Measurements from ENCODE around the gene TNFAIP2.

Gene TNFAIP2

DNA sequence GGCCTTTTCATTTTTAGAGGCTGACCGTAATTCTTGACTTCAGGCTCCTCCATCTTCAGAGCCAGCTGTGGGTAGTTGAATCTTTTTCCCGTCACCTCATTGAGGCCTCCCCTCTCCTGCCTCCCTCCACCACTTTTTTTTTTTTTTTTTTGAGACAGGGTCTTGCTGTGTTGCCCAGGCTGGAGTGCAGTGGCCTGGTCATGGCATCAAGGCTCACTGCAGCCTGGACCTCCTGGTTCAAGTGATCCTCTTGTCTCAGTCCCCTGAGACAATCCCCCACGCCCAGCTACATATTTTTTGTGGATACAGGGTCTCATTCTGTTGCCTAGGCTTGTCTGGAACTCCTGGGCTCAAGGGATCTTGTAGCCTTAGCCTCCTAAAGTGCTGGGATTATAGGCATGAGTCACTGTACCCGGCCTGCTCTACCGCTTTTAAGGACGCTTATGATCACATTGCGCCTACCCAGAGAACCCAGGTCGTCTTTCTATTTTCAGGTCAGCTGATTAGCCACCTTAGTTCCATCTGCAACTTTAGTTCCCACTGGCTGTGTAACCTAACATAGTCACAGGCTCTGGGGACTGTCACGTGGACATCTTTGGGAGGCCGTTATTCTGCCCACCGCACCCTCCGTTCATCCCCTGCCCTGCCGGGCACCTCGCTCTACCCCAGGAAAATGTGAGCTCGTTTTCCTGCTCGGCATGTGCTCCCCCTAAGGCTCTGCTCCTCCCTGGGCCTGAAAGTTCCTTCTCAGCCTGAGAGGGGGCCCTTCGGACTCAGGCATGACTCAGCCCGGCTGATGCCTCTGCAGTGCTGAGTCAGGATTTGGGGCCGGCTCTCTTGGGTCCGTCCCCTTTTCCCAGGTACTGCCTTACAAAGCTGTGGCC, 13.4 kb downstream of the TNFAIP2 start:
- Histone ChIP-seq H3K36me3 (ENCODE audit: control insufficient read depth, insufficient read depth, low read length) (no peaks in the 10 kb centered on the region), H3K4me3 (ENCODE audit: low read depth, low read length) (no peak overlapping the region), H3K4me1 (peaks cover 16% of the 10 kb centered on the region), H3K4me2 (ENCODE audit: low read length) (peak overlapping the region; percentile 6), H3K9me3 (ENCODE audit: control insufficient read depth, low read length) (no peaks in the 10 kb centered on the region), H2AFZ (no peak overlapping the region), H3K27ac (no peak overlapping the region), H3K27me3 (ENCODE audit: control insufficient read depth, insufficient read depth, low read length) (no peaks in the 10 kb centered on the region), H3K9ac (no peak overlapping the region), H3K79me2 (no peaks in the 10 kb centered on the region)
- TF ChIP-seq, protein P1, sequence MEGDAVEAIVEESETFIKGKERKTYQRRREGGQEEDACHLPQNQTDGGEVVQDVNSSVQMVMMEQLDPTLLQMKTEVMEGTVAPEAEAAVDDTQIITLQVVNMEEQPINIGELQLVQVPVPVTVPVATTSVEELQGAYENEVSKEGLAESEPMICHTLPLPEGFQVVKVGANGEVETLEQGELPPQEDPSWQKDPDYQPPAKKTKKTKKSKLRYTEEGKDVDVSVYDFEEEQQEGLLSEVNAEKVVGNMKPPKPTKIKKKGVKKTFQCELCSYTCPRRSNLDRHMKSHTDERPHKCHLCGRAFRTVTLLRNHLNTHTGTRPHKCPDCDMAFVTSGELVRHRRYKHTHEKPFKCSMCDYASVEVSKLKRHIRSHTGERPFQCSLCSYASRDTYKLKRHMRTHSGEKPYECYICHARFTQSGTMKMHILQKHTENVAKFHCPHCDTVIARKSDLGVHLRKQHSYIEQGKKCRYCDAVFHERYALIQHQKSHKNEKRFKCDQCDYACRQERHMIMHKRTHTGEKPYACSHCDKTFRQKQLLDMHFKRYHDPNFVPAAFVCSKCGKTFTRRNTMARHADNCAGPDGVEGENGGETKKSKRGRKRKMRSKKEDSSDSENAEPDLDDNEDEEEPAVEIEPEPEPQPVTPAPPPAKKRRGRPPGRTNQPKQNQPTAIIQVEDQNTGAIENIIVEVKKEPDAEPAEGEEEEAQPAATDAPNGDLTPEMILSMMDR (IDR thresholded peaks at IDR 0.05), result no peak

DNA sequence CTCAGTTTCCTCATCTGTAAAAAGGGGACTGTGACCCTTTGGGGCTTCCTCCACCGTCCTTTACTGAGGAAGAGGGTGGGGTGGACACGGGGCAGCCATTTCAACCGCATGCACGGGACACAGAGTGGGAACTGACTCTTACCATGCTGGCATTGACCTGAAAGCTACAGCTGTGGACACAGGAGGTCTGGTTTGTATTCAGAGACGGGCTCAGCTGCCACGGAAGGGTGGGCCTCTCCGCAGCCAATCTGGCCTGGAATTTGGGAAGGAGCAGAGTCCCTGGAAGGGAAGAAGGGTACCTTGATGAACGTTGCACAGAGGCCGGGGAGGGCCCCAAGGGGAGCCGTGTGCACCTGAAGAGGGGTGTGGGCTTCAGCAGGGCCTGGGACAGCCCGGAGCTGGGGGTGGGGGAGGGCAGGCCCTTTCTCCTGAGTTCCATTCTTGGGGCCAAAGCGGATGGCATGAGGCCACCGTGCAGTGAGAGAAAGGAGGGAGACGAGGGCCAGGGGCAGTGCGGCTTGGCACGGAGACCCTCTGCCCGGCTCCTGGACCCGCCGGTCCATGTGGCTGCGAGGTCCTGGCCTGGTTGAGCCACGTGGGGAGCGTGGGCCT, 14.5 kb downstream of the TNFAIP2 start:
- Histone ChIP-seq H3K4me2 (ENCODE audit: low read length) (no peak overlapping the region), H3K36me3 (ENCODE audit: control insufficient read depth, insufficient read depth, low read length) (no peaks in the 10 kb centered on the region), H3K79me2 (no peaks in the 10 kb centered on the region), H3K9ac (no peak overlapping the region), H3K27me3 (ENCODE audit: control insufficient read depth, insufficient read depth, low read length) (no peaks in the 10 kb centered on the region), H2AFZ (no peak overlapping the region), H3K4me3 (ENCODE audit: low read depth, low read length) (no peak overlapping the region), H3K27ac (no peak overlapping the region), H3K9me3 (ENCODE audit: control insufficient read depth, low read length) (no peaks in the 10 kb centered on the region), H3K4me1 (peaks cover 26% of the 10 kb centered on the region)
- TF ChIP-seq, protein P1 (IDR thresholded peaks at IDR 0.05), result no peak

DNA sequence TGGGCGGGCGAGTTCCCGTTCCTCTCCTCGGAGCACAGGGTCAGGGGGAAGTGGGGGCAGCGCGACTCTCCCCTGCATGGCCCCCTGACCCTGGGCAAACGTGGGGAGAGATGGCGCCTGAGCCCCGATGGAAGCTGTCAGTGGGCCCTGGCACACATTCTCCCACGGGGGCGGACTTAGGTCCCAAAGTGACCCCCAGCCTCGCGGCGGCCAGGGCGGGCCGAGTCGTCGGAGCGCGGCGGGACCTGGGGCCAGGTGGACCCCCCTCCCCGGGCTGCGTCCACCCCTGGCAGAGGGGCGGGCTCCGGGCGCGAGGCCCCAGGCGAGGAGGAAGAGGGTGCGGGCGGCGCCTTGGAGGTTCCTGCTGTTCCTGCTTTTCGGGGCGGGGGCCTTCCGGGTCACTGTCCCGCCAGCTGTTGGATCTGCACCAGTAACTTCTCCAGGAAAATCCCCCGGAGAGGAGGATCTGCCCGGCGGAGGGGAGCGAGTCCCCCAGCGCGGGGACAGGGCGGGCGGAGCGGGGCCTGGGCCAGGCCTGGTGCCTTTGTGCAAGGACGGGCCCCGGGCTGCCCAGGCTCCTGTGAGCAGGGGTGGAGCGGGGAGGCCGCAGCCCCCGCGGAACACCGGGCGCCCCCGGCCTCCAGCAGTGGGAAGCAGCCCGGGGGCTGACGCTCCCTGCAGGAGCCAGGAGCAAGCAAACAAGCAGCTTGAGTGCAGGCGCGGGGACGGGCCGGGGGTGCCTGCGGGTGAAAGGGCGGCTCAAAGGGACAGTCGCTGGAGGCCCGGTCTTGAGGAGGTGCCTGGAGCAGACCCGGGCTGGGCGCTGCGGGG, 15.3 kb downstream of the TNFAIP2 start:
- Histone ChIP-seq H3K4me1 (peaks cover 33% of the 10 kb centered on the region), H3K27me3 (ENCODE audit: control insufficient read depth, insufficient read depth, low read length) (no peaks in the 10 kb centered on the region), H3K9ac (no peak overlapping the region), H3K4me3 (ENCODE audit: low read depth, low read length) (no peak overlapping the region), H3K79me2 (no peaks in the 10 kb centered on the region), H3K27ac (no peak overlapping the region), H3K36me3 (ENCODE audit: control insufficient read depth, insufficient read depth, low read length) (no peaks in the 10 kb centered on the region), H3K4me2 (ENCODE audit: low read length) (no peak overlapping the region), H3K9me3 (ENCODE audit: control insufficient read depth, low read length) (no peaks in the 10 kb centered on the region), H2AFZ (peak overlapping the region; percentile 19)
- TF ChIP-seq, protein P1 (IDR thresholded peaks at IDR 0.05), result no peak

DNA sequence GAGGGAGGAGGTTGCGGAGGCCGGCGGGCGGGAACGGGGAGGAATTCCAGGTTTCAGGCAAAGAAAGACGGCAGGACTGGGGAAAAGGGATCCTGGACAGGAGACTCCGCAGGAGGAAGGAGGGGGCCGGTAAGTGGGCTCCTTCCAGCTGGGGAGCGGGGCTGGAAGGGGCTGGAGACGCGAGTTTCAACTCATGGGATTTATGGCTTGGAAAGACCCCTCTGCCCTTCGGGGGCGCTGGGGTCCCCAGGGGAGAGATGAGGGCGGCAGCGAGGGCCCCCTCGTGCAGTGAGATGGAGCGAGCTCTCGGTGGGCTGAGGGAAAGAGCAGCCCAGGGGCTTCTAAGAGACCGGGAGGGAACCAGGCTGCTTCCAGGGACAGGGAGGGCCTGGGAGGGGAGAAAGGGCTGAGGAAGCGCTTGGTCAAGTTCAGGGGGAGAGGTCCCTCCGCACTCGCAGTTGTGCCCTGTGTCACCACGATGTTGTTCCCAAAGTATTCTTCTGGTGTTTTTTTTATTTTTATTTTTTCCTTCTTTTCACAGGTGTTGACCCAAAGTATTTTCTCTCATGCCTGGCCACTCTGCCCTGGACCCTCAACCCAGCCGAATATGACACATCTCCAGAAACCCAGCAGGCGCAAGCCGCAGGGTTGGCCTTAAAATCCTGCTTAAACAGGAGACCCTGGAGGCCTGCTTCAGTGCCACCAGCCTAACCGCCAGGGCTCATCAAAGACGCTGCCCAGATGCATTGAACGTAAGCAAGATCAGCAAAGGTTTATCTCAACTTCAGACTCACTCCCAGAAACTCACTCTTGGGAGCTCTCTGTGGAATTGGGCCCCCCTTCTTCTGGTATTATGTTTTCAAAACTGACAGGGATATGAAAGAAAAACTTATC, 16.1 kb downstream of the TNFAIP2 start:
- H3K36me3 ChIP-seq (ENCODE audit: control insufficient read depth, insufficient read depth, low read length), result no peaks in the 10 kb centered on the region
- H3K27ac ChIP-seq, result no peak overlapping the region
- peak overlapping the region; percentile 19 for H2AFZ ChIP-seq
- no peak overlapping the region for H3K4me3 ChIP-seq (ENCODE audit: low read depth, low read length)
- H3K9me3 ChIP-seq (ENCODE audit: control insufficient read depth, low read length), result no peaks in the 10 kb centered on the region
- H3K4me1 ChIP-seq, result peaks cover 40% of the 10 kb centered on the region
- H3K9ac ChIP-seq, result no peak overlapping the region
- no peaks in the 10 kb centered on the region for H3K27me3 ChIP-seq (ENCODE audit: control insufficient read depth, insufficient read depth, low read length)
- H3K4me2 ChIP-seq (ENCODE audit: low read length), result no peak overlapping the region
- H3K79me2 ChIP-seq, result no peaks in the 10 kb centered on the region
- TF ChIP-seq, protein P1 (IDR thresholded peaks at IDR 0.05), result no peak

Measured in parathyroid adenoma (tissue), 2 donors.